HG02623 (cell line): ENCODE measurements around the gene RAI1.
A peak's percentile ranks its signal among the peaks of the same experiment; 100 is the strongest.

Experiments
- ATAC-seq: cut with Tn5 transposase; IDR thresholded peaks from one replicate; pipeline ENCODE4 v1.9.1; 2021; ENCODE audit warnings: moderate library complexity; ENCODE audit not compliant: unreplicated experiment

The RAI1 gene

GRCh38 chr17:17824783-17825614 lies 143.7 kb downstream of the RAI1 start:
- no peak for ATAC-seq

GRCh38 chr17:17826342-17826713 lies 145.1 kb downstream of the RAI1 start:
- ATAC-seq: no peak

GRCh38 chr17:17826942-17827785 lies 145.9 kb downstream of the RAI1 start:
- ATAC-seq: no peak

GRCh38 chr17:17827826-17828621 lies 146.8 kb downstream of the RAI1 start:
- no peak for ATAC-seq

GRCh38 chr17:17830269-17830567 lies 149.0 kb downstream of the RAI1 start:
- ATAC-seq: no peak

DNA sequence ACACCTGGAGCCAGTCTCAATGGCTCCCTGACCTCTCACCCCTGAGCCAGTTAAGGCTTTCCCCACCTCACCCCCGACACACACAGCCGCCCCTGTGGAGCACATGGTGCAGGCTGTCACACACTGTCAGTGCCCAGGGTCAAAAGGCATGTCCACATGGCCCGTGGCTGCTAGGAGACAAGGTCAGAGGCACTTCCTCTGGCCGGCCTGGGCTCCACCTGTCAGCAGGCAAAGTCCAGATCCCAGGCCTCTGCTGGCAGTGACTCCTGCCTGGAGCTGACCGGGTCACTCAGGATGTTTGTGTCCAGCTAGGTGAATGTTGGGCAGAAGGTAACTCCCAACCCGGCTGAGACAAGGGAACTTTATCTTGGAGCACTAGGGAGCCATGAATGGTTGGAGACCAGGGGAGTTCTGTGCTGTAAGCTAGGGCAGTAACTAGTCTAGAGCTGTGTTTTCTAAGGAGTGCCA lies 149.5 kb downstream of the RAI1 start:
- ATAC-seq: no peak

DNA sequence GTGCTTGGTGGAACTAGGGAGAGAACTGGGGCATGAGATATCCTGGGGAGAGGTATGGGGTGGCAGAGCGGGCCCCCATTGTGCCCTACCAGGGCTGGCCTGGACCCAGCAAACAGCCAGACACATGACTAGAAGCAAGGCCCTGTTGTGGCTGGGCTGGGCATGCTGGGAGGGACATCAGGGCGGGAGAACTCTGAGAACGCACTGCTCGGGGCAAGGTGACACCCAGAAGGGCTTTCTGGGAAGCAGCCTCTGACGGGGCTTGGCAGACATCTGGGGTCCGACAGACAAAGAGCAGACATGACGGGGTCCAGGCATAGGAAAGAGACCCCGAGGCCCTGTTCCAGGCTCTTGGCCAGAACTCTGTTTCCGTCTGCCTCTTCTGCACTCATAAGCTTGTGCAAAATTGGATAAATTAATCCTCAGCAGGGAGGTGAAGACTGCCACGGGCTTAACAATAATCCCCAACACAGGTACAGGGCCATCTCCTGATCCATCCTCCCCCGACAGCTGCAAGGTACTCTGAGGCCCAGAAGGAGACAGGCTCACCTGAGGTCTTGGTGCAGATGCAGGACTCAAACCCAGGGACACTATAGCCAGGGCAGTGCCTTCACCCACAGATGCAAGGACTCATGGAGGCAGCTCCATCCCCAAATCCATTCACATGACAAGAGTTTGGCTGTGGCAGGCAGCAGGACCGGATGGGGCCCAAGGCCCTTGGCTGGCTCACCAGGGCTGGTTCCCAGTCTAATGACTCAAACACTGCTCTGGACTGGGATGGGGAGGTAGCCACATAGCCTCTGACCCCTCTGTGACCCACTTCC lies 150.2 kb downstream of the RAI1 start:
- ATAC-seq: no peak

DNA sequence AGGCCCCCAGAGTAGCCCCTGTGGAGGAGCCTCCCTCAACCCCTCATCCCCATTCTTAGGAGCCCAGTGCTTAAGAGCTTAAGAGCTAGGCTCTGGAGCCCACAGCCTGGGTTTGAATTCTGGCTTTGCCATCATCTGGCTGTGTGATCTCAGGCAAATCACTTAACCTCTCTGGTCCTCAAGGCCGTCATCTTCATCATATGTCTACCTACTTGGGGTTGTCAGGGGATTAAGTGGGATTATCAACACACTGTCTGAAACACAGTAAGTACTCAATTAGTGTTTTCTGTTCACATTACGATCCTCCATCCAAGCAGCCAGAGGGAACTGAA lies 150.7 kb downstream of the RAI1 start:
- ATAC-seq: no peak

DNA sequence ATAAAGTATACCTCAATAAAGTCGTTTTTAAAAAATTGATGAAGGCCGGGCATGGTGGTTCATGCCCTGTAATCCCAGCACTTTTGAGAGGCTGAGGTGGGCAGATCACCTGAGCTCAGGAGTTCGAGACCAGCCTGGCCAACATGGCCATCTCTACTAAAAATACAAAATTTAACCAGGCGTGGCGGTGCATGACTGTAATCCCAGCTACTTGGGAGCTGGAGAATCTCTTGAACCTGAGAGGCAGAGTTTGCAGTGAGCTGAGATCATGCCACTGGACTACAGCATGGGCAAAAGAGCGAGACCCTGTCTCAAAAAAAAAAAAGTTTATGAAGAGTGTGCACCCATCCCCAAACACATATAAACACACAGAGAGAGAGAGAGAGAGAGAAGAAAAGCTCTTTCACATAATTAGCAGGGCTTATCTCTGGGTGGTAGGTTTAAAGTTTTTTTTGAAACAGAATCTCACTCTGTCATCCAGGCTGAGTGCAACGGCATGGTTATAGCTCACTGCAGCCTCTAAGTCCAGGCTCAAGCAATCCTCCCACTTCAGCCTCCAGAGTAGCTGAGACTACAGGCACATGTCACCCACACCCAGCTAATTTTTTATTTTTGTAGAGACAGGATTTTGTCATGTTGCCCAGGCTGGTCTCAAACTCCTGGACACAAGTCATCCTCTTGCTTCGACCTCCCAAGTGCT lies 152.6 kb downstream of the RAI1 start:
- ATAC-seq: no peak

DNA sequence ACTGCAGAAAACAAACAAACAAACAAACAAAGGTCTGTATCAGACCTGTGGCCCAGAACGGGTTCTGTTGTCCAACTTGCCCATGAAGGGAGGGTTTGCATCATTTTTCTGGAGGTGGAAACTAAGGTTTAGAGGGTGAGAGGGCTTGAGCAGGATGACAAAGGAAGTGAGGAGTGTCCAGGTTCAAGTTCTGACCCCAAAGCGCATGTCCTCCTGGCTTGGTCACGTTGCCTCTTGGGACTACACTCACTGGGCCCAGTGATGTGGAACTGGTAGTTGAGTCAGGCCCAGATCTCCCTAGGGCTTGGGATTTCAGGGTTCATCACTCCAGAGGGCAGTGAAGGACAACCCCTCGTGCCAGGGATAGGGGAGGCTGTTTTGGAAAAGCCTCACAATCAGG lies 153.7 kb downstream of the RAI1 start:
- no peak for ATAC-seq

- ATAC-seq: no peak
Observed at GRCh38 chr17:17835415-17836249, 154.4 kb downstream of the RAI1 start.

- peak; percentile 59 for ATAC-seq
Observed at GRCh38 chr17:17836250-17836817, 155.1 kb downstream of the RAI1 start.

DNA sequence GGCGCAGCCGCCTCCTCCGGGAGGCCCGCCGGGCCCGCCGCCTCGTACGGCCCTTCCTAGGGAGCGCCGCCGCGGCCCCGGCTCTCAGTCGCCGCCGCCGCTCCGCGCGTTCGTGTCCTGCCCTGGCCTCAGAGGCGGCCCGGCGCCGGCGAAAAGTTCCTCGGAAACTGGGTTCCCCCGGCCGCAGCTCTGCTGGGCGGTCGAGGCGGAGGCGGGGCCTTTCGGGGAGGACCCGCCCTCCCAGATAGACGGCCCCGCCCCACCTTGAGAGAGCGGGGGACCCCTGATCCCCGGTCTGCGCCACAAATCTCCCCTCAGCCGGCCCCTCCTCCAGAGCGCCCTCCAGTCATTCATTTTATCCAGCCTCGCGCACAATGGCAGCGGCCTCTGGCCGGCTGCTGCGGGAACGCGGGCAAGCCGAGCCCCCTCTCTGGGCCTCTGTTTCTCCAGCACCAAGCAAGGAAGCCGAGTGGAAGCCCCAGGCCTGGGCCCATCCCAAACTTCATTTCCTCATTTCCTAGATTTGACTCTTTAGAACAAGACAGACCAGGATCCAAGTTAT lies 155.6 kb downstream of the RAI1 start, which contains the start of gene SREBF1:
Gene SREBF1 (minus strand): TSS at position 169 of the 562 bp plus-strand sequence. CDS start 169 bp downstream, outside the sequence.
- peak; percentile 21 for ATAC-seq

GRCh38 chr17:17837380-17837821 lies 156.1 kb downstream of the RAI1 start:
- no peak for ATAC-seq

GRCh38 chr17:17837966-17838962 lies 157.0 kb downstream of the RAI1 start:
- ATAC-seq: no peak

DNA sequence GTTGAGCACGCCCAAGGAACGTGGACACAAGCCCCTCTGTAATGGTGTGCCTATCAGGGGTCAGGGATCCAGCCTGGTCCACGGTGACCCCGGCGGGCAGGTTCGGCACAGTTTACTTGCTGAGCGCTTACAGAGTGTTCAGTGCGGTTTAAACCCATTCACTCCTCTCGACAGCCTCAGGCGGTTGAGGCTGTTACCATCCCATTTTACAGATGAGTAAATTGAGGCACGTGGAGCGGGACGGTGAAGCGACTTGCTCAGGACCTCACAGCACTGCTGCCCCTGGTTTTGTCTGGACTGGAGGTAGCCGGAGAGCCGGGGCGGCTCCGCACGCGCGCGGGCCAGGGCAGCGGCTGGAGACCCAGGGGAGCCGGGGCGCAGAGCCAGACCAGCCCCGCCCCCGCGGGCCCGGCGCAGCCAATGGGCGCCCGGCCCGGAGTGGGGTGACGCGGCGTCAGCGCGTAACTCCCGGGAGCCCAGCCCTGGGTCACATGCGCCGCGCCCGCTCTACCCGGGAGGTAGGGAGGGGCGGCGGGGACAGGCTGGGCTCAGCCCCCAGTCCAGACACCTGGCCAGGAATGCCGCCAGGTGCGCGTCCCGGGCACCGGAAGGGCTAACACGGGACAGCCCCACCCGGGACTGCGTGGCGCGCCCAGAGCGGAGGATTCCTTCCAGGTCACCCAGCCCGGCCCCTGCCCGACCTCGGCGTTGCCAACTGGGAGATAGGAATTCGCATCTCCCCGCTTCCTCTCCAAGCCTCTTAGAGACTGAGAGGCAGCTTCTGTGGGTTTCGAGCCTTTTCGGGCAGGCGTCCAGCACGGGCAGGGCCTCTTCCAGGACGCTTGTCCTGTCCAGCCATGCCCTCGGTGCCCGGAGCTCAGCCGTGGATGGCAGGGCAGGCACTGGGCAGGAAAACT lies 158.8 kb downstream of the RAI1 start:
- peak; percentile 58 for ATAC-seq
